ENCODE results near the gene SERF2. TPM values are rescaled to one million over a fixed set of nuclear protein-coding genes. Genes with fewer than 3 reads are reported as not detected.

Gene SERF2
- total and polyA plus RNA-seq, 4 donors, result 195 to 1,329 (median 838) TPM

DNA sequence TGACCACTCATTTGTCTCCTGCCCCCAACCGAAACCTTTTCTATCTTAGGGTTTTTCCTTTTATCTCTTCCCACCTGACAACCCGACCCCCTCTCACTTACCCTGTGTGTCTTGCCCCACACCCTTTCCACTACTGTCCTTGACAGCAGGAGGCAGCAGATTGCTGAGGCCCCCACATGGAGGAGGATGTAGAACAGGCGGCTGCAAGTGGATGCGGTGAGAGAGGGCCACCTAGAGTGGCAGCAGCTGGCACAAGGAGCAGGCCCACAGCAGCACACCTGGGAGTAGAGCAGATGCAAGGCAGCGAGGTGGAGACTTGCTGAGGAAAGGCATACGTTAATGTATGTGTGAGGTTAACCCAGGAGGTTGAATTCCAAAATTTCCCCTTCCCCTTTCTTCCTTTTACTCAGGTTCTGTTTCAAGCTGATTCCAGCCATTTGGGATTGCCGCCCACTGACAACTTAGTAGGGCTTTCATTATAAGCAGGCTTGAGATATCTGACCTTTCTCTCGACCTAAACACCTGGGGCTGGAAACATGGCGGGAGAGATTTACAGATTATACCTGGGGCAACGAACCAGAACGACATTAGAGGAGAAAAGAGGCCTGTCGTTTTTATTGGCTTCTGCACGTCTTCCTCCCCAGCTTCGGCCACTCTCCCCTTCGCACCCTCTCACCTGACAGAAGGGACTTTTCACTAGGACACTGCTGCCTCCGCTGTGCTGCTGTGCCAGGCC, 7.3 kb downstream of the SERF2 start:
- 90% methylated on average over 16 of the region's 16 CpGs for WGBS
- TF ChIP-seq FOXA1 (IDR thresholded peaks at IDR 0.05) (no peak), RAD21 (IDR thresholded peaks at IDR 0.05) (no peak), TAF1 (conservative IDR thresholded peaks at IDR 0.05) (no peak), GABPA (IDR thresholded peaks at IDR 0.05 in 1 of 2, conservative IDR thresholded peaks at IDR 0.05 in 1 of 2) (no peak), CTCF (IDR thresholded peaks at IDR 0.05; ENCODE audit: low read depth, low read length, missing input control) (no peak), EGR1 (IDR thresholded peaks at IDR 0.05; ENCODE audit: low read depth in 2 of 2) (no peak), HNF4A (conservative IDR thresholded peaks at IDR 0.05) (no peak), HNF4G (IDR thresholded peaks at IDR 0.05) (no peak), FOXA2 (IDR thresholded peaks at IDR 0.05) (no peak), NR2F2 (IDR thresholded peaks at IDR 0.05) (no peak)
- TF ChIP-seq, protein P1, sequence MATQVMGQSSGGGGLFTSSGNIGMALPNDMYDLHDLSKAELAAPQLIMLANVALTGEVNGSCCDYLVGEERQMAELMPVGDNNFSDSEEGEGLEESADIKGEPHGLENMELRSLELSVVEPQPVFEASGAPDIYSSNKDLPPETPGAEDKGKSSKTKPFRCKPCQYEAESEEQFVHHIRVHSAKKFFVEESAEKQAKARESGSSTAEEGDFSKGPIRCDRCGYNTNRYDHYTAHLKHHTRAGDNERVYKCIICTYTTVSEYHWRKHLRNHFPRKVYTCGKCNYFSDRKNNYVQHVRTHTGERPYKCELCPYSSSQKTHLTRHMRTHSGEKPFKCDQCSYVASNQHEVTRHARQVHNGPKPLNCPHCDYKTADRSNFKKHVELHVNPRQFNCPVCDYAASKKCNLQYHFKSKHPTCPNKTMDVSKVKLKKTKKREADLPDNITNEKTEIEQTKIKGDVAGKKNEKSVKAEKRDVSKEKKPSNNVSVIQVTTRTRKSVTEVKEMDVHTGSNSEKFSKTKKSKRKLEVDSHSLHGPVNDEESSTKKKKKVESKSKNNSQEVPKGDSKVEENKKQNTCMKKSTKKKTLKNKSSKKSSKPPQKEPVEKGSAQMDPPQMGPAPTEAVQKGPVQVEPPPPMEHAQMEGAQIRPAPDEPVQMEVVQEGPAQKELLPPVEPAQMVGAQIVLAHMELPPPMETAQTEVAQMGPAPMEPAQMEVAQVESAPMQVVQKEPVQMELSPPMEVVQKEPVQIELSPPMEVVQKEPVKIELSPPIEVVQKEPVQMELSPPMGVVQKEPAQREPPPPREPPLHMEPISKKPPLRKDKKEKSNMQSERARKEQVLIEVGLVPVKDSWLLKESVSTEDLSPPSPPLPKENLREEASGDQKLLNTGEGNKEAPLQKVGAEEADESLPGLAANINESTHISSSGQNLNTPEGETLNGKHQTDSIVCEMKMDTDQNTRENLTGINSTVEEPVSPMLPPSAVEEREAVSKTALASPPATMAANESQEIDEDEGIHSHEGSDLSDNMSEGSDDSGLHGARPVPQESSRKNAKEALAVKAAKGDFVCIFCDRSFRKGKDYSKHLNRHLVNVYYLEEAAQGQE (IDR thresholded peaks at IDR 0.05), result no peak
- TF ChIP-seq, protein P2, sequence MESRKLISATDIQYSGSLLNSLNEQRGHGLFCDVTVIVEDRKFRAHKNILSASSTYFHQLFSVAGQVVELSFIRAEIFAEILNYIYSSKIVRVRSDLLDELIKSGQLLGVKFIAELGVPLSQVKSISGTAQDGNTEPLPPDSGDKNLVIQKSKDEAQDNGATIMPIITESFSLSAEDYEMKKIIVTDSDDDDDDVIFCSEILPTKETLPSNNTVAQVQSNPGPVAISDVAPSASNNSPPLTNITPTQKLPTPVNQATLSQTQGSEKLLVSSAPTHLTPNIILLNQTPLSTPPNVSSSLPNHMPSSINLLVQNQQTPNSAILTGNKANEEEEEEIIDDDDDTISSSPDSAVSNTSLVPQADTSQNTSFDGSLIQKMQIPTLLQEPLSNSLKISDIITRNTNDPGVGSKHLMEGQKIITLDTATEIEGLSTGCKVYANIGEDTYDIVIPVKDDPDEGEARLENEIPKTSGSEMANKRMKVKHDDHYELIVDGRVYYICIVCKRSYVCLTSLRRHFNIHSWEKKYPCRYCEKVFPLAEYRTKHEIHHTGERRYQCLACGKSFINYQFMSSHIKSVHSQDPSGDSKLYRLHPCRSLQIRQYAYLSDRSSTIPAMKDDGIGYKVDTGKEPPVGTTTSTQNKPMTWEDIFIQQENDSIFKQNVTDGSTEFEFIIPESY (IDR thresholded peaks at IDR 0.05), result no peak
- H3K9ac ChIP-seq (ENCODE audit: low read depth in 1 of 2, low read length in 2 of 2), result no peak overlapping the region
- no peaks in the 10 kb centered on the region for H3K27me3 ChIP-seq (ENCODE audit: control insufficient read depth in 4 of 4, insufficient read depth in 4 of 4, low read length in 3 of 4)
- no peaks in the 10 kb centered on the region for H3K9me3 ChIP-seq (ENCODE audit: control insufficient read depth in 4 of 4, low read length in 3 of 4)
- peaks cover 3 to 27% (median 16%) of the 10 kb centered on the region in 4 donors for H3K36me3 ChIP-seq (ENCODE audit: control insufficient read depth in 4 of 4, insufficient read depth in 3 of 4, low read depth in 1 of 4, low read length in 3 of 4)
- H3K4me1 ChIP-seq (ENCODE audit: control insufficient read depth in 4 of 4, insufficient read depth in 4 of 4, low read length in 3 of 4), result peaks cover 3 to 12% (median 7%) of the 10 kb centered on the region in 4 donors
- peak overlapping the region; percentile 95 to 98 for H3K27ac ChIP-seq (ENCODE audit: low read depth in 1 of 2, low read length in 2 of 2)
- no peak for DNase-seq (ENCODE audit: low spot score)
- H3K4me3 ChIP-seq (ENCODE audit: low read depth in 1 of 3, low read length in 3 of 3), result no peak overlapping the region

GRCh38 chr15:43799945-43800285, 7.8 kb downstream of the SERF2 start, which contains the start of gene SERINC4:
Gene SERINC4 (minus strand): TSS chr15:43800220. CDS start chr15:43799986, 234 bp downstream.
- WGBS, result 94% methylated on average over 8 of the region's 8 CpGs
- Histone ChIP-seq H3K4me3 (ENCODE audit: low read depth in 1 of 3, low read length in 3 of 3) (peak within 1 kb of the TSS; percentile 81 to 98 (median 95)), H3K27ac (ENCODE audit: low read depth in 1 of 2, low read length in 2 of 2) (peak within 1 kb of the TSS; percentile 95 to 98), H3K27me3 (ENCODE audit: control insufficient read depth in 4 of 4, insufficient read depth in 4 of 4, low read length in 3 of 4) (no peaks in the 10 kb centered on the region), H3K9ac (ENCODE audit: low read depth in 1 of 2, low read length in 2 of 2) (peak within 1 kb of the TSS; percentile 69 to 96), H3K36me3 (ENCODE audit: control insufficient read depth in 4 of 4, insufficient read depth in 3 of 4, low read depth in 1 of 4, low read length in 3 of 4) (peaks cover 3 to 31% (median 19%) of the 10 kb centered on the region in 4 donors), H3K9me3 (ENCODE audit: control insufficient read depth in 4 of 4, low read length in 3 of 4) (no peaks in the 10 kb centered on the region), H3K4me1 (ENCODE audit: control insufficient read depth in 4 of 4, insufficient read depth in 4 of 4, low read length in 3 of 4) (peaks cover 1 to 8% (median 6%) of the 10 kb centered on the region in 4 donors)
- no peak for DNase-seq (ENCODE audit: low spot score)
- TF ChIP-seq HNF4A (conservative IDR thresholded peaks at IDR 0.05) (no peak), YY1 (IDR thresholded peaks at IDR 0.05) (no peak), NR2F2 (IDR thresholded peaks at IDR 0.05) (no peak), SP1 (IDR thresholded peaks at IDR 0.05) (no peak), FOXA1 (IDR thresholded peaks at IDR 0.05) (no peak), RXRA (IDR thresholded peaks at IDR 0.05) (no peak), GABPA (IDR thresholded peaks at IDR 0.05 in 1 of 2, conservative IDR thresholded peaks at IDR 0.05 in 1 of 2) (no peak), RAD21 (IDR thresholded peaks at IDR 0.05) (no peak), EGR1 (IDR thresholded peaks at IDR 0.05; ENCODE audit: low read depth in 2 of 2) (no peak), MAX (IDR thresholded peaks at IDR 0.05) (no peak), TAF1 (conservative IDR thresholded peaks at IDR 0.05) (no peak), HNF4G (IDR thresholded peaks at IDR 0.05) (no peak), JUND (IDR thresholded peaks at IDR 0.05) (no peak)
